Prostate gland (tissue), 2 donors: ENCODE measurements around the gene SULT1B1. TPM values are rescaled to one million over a fixed set of nuclear protein-coding genes. Genes with fewer than 3 reads are reported as not detected.

Experiments
- DNase-seq: peaks from one replicate; pipeline ENCODE4 v3.0.0-alpha.2; 2019; ENCODE audit warnings: low spot score
- H3K27ac ChIP-seq, 2 donors: fragments of 200-600 bp; sonication (generic); 2 replicates each; pipeline ENCODE4 v1.5.1; 2017 to 2019
- H3K27me3 ChIP-seq: fragments of 200-600 bp; sonication (generic); replicated peaks from 2 replicates; pipeline ENCODE4 v1.5.1; 2019; ENCODE audit not compliant: insufficient read depth
- H3K36me3 ChIP-seq, 2 donors: fragments of 200-600 bp; sonication (generic); 1 replicate in 1 of 2; 2 replicates in 1 of 2; pipeline versions ENCODE4 v1.5.1 to v1.8.1; 2017 to 2019
- H3K4me1 ChIP-seq: fragments of 200-600 bp; sonication (generic); replicated peaks from 2 replicates; pipeline ENCODE4 v1.5.1; 2019
- H3K4me3 ChIP-seq, 2 donors: fragments of 200-600 bp; sonication (generic); 2 replicates each; pipeline ENCODE4 v1.5.1; 2017 to 2019
- H3K9me3 ChIP-seq: fragments of 200-600 bp; sonication (generic); 2 replicates; pipeline ENCODE4 v1.5.1; 2017
- POLR2A ChIP-seq: fragments of 450-650 bp; IDR thresholded peaks from one replicate; pipeline ENCODE4 v1.6.1; 2016; ENCODE audit warnings: antibody characterized with exemption, mild to moderate bottlenecking
- POLR2AphosphoS5 ChIP-seq: sonication (generic); formaldehyde crosslinking; IDR thresholded peaks from one replicate; pipeline ENCODE4 v1.6.1; 2017; ENCODE audit warnings: antibody characterized with exemption
- WGBS: methylation state at CpG from one replicate; pipeline ENCODE4 v1.1.5; 2018; 5-methylcytosine and 5-hydroxymethylcytosine counted together
- intact Hi-C: fragments of 100-400 bp; cut with DNase I; formaldehyde crosslinking; loops from one replicate; pipeline ENCODE4 v1.14.2; 2022
- total RNA-seq, 2 donors: library from RNA; depleted of rRNA; stranded (reverse); fragments of >200 nt; gene quantifications; one replicate each; pipeline ENCODE4 v1.1.0, GENCODE V29; 2016
- TF ChIP-seq, protein P1 (sequence below), 4 experiments: fragments of 200-600 bp in 2 of 4; fragments of 450-650 bp in 2 of 4; sonication (generic) in 2 of 4; IDR thresholded peaks; 1 replicate in 3 of 4; 2 replicates in 1 of 4; pipeline ENCODE4 v1.5.1; 2016 to 2019; ENCODE audit warnings: antibody characterized with exemption in 4 of 4, mild to moderate bottlenecking in 2 of 4, moderate library complexity in 2 of 4

Gene SULT1B1
- total RNA-seq, 2 donors from 2014 or later: 0.36 to 3.0 TPM

DNA sequence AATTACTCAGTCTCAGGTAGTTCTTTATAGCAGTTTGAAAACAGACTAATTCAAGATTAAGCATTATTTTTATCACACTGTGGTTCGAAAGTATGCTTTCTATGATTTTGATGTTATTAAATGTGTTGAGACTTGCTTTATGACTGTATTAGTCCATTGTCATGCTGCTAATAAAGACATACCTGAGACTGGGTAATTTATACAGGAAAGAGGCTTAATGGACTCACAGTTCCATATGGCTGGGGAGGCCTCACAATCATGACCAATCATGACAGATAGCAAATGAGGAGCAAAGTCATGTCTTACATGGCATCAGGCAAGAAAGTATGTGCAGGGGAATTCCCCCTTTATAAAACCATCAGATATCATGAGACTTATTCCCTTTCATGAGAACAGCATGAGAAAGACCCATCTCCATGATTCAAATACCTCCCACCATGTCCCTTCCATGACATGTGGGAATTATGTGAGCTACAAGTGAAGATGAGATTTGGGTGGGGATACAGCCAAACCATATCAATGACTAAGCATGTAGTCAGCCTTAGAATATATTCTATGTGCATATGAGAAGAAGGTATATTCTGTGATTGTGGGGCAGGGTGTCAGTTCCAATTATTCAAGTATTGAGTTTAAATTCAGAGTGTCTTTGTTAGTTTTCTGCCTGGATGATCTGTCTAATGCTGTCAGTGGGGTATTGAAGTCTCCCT is 62.7 kb downstream of the SULT1B1 start:
- Histone ChIP-seq H3K27ac (no peak overlapping the region), H3K9me3 (no peaks in the 10 kb centered on the region), H3K27me3 (no peaks in the 10 kb centered on the region), H3K4me1 (no peaks in the 10 kb centered on the region), H3K4me3 (no peak overlapping the region), H3K36me3 (no peaks in the 10 kb centered on the region)
- DNase-seq: no peak
- intact Hi-C loops: no loop called here
- TF ChIP-seq POLR2AphosphoS5 (no peak), POLR2A (no peak)
- TF ChIP-seq, protein P1, sequence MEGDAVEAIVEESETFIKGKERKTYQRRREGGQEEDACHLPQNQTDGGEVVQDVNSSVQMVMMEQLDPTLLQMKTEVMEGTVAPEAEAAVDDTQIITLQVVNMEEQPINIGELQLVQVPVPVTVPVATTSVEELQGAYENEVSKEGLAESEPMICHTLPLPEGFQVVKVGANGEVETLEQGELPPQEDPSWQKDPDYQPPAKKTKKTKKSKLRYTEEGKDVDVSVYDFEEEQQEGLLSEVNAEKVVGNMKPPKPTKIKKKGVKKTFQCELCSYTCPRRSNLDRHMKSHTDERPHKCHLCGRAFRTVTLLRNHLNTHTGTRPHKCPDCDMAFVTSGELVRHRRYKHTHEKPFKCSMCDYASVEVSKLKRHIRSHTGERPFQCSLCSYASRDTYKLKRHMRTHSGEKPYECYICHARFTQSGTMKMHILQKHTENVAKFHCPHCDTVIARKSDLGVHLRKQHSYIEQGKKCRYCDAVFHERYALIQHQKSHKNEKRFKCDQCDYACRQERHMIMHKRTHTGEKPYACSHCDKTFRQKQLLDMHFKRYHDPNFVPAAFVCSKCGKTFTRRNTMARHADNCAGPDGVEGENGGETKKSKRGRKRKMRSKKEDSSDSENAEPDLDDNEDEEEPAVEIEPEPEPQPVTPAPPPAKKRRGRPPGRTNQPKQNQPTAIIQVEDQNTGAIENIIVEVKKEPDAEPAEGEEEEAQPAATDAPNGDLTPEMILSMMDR (IDR thresholded peaks at IDR 0.05): no peak
- 94% methylated on average over 1 of the region's 1 CpG for WGBS

- H3K4me1 ChIP-seq: no peaks in the 10 kb centered on the region
- H3K4me3 ChIP-seq: no peak overlapping the region
- intact Hi-C loops: no loop called here
- TF ChIP-seq POLR2A: no peak
- TF ChIP-seq, protein P1 (IDR thresholded peaks at IDR 0.05): peak in 3 of 4 experiments; percentile 61 to 81 (median 72)
- no peaks in the 10 kb centered on the region for H3K27me3 ChIP-seq
- peak; percentile 7 for DNase-seq
- H3K36me3 ChIP-seq: no peaks in the 10 kb centered on the region
- no peaks in the 10 kb centered on the region for H3K9me3 ChIP-seq
- 3% methylated on average over 1 of the region's 1 CpG for WGBS
- H3K27ac ChIP-seq: no peak overlapping the region
Measured at GRCh38 chr4:69689599-69689998, 70.8 kb downstream of the SULT1B1 start.

DNA sequence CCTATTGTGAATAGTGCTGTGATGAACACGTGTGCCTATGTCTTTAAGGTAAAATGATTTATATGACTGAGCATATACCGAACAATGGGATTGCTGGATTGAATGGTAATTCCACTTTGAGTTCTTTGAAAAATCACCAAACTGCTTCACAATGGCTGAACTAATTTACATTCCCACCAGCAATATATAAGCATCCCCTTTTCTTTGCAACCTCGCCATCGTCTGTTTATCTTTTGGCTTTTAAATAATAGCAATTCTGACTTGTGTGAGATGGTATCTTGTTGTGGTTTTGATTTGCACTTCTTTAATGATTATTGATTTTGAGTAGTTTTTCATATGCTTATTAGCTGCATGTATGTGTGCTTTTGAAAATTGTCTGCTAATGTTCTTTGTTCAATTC is 75.6 kb downstream of the SULT1B1 start:
- H3K4me3 ChIP-seq: no peak overlapping the region
- H3K9me3 ChIP-seq: no peaks in the 10 kb centered on the region
- WGBS: 69% methylated on average over 4 of the region's 4 CpGs
- H3K27ac ChIP-seq: no peak overlapping the region
- no peak for DNase-seq
- TF ChIP-seq, protein P1 (IDR thresholded peaks at IDR 0.05): no peak
- TF ChIP-seq POLR2AphosphoS5: no peak
- TF ChIP-seq POLR2A: no peak
- no peaks in the 10 kb centered on the region for H3K27me3 ChIP-seq
- intact Hi-C loops: no loop called here
- no peaks in the 10 kb centered on the region for H3K4me1 ChIP-seq
- H3K36me3 ChIP-seq: no peaks in the 10 kb centered on the region

Other genes starting within 250 kb of the SULT1B1 start
- gene UGT2A2, start 121.0 kb downstream of the SULT1B1 start, total RNA-seq: not detected
- not detected for gene UGT2A1, start 107.4 kb downstream of the SULT1B1 start, total RNA-seq
- gene SULT1E1, start 99.5 kb upstream of the SULT1B1 start, total RNA-seq: under 1 TPM in 1 of 2 donors, not detected in 1; 0.41 TPM
- 1 to 10 TPM in 1 of 2 donors, not detected in 1; 1.4 TPM for gene CSN1S1, start 170.4 kb upstream of the SULT1B1 start, total RNA-seq
- not detected for gene CSN2, start 205.1 kb upstream of the SULT1B1 start, total RNA-seq
- not detected for gene STATH, start 235.3 kb upstream of the SULT1B1 start, total RNA-seq